T-cell (primary cell): Measurements from ENCODE around the gene RNF5. TPM values are rescaled to one million over a fixed set of nuclear protein-coding genes. Genes with fewer than 3 reads are reported as not detected.

Experiments
- ATAC-seq, 4 experiments: fragments of 200-7000 bp in 3 of 4; fragments of 150-1000 bp in 1 of 4; cut with Tn5 transposase; replicated peaks in 1 of 4; 1 replicate in 3 of 4; 2 replicates in 1 of 4; pipeline ENCODE4 v1.10.0; 2021; ENCODE audit warnings: moderate library complexity in 3 of 4, mild to moderate bottlenecking in 2 of 4, moderate number of reproducible peaks in 1 of 4
- CTCF ChIA-PET, 2 donors: fragments of 300-600 bp; sonication (Branson Sonifier 250); formaldehyde crosslinking; loops; one replicate each; lab custom pipeline; 2022; ENCODE audit warnings: antibody characterized with exemption in 2 of 2; lab: Charles Lee
- POLR2A ChIA-PET, 2 donors: fragments of 300-600 bp; sonication (Branson Sonifier 250); formaldehyde crosslinking; loops; one replicate each; lab custom pipeline; 2022; ENCODE audit warnings: antibody characterized with exemption in 2 of 2; lab: Charles Lee
- DNase-seq, 35 experiments: peaks; one replicate each; pipeline versions ENCODE4 v3.0.0 to v3.0.0-alpha.2; 2013 to 2023
- H3K27ac ChIP-seq: one replicate; pipeline ENCODE4 v1.5.1; 2013; ENCODE audit warnings: low read length
- H3K27me3 ChIP-seq, 2 experiments: replicated peaks in 1 of 2; 1 replicate in 1 of 2; 2 replicates in 1 of 2; pipeline versions ENCODE4 v1.6.1 to v1.7.0; 2013; ENCODE audit warnings: low read length in 1 of 2, mixed read lengths in 1 of 2; ENCODE audit not compliant: control insufficient read depth in 2 of 2, insufficient read depth in 2 of 2; ENCODE audit errors: extremely low read depth in 1 of 2
- H3K36me3 ChIP-seq, 2 donors: 1 replicate in 1 of 2; 2 replicates in 1 of 2; pipeline versions ENCODE4 v1.6.1 to v1.7.0; 2013; ENCODE audit warnings: low read length in 1 of 2; ENCODE audit not compliant: control insufficient read depth in 2 of 2, insufficient read depth in 1 of 2; ENCODE audit errors: extremely low read depth in 1 of 2
- H3K4me1 ChIP-seq, 2 experiments: 1 replicate in 1 of 2; 2 replicates in 1 of 2; pipeline versions ENCODE4 v1.6.1 to v1.7.0; 2013; ENCODE audit warnings: low read length in 2 of 2, mixed read lengths in 1 of 2; ENCODE audit not compliant: insufficient read depth in 2 of 2, control insufficient read depth in 1 of 2; ENCODE audit errors: extremely low read depth in 1 of 2
- H3K4me3 ChIP-seq, 2 donors: 1 replicate in 1 of 2; 2 replicates in 1 of 2; pipeline versions ENCODE4 v1.5.1 to v1.7.0; 2013; ENCODE audit warnings: mild to moderate bottlenecking in 2 of 2, low read length in 1 of 2, moderate library complexity in 1 of 2; ENCODE audit not compliant: control insufficient read depth in 1 of 2; ENCODE audit errors: extremely low read depth in 1 of 2
- H3K9me3 ChIP-seq: 2 replicates; pipeline ENCODE4 v1.7.0; 2013
- H3K27ac Mint-ChIP-seq, 2 donors: one replicate each; pipeline ENCODE4 v1.8.0; 2020 to 2021; ENCODE audit warnings: mild to moderate bottlenecking in 2 of 2, mixed read lengths in 2 of 2
- H3K27me3 Mint-ChIP-seq, 2 donors: one replicate each; pipeline ENCODE4 v1.8.0; 2021 to 2022; ENCODE audit warnings: mixed read lengths in 2 of 2
- H3K36me3 Mint-ChIP-seq: one replicate; pipeline ENCODE4 v1.8.0; 2021; ENCODE audit warnings: mixed read lengths
- H3K4me1 Mint-ChIP-seq, 3 donors: one replicate each; pipeline ENCODE4 v1.8.0; 2020 to 2022; ENCODE audit warnings: mixed read lengths in 3 of 3, mild to moderate bottlenecking in 1 of 3
- H3K4me3 Mint-ChIP-seq, 3 donors: one replicate each; pipeline ENCODE4 v1.8.0; 2020 to 2022; ENCODE audit warnings: mild to moderate bottlenecking in 3 of 3, mixed read lengths in 3 of 3, moderate library complexity in 3 of 3
- H3K9me3 Mint-ChIP-seq, 3 donors: one replicate each; pipeline ENCODE4 v1.8.0; 2020 to 2022; ENCODE audit warnings: mixed read lengths in 3 of 3
- WGBS: methylation state at CpG from one replicate; pipeline ENCODE4 v1.1.5; 2013; ENCODE audit warnings: missing lambda C conversion rate; ENCODE audit not compliant: insufficient coverage; 5-methylcytosine and 5-hydroxymethylcytosine counted together
- total RNA-seq, 35 experiments: library from RNA in 6 of 35; stranded (reverse) in 6 of 35; fragments of 120-200 nt in 1 of 35; gene quantifications; one replicate each; pipeline versions ENCODE4 v1.2.1 to v1.2.4 and lab custom pipeline; 2013 to 2026

Gene RNF5
- total RNA-seq, 5 donors from 2014 or later (not counting 1 experiment from before 2014, with no cell fraction given), result 23.6 to 49.3 (median 44.6) TPM

DNA sequence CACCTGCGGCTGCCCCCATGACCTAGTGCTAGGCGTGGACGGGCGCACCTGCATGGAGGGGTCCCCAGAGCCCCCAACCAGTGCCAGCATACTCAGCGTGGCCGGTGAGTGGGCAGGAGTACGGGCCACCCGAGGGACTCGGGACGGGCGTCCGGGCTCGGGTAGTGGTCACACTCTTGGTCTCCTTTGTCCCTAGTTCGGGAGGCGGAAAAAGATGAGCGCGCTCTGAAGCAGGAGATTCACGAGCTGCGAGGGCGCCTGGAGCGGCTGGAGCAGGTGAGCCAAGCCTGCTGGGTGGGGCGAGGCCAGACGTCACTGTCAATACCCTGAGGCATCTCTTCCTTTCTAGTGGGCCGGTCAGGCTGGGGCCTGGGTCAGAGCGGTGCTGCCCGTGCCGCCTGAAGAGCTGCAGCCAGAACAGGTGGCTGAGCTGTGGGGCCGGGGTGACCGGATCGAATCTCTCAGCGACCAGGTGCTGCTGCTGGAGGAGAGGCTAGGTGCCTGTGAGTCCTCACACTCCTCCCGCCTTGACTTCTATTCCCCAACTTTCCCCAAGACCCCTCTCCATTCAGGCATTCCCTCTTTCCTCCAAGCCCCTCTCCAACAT is 10.9 kb upstream of the RNF5 start:
- Mint-ChIP-seq H3K36me3 (peaks cover 44% of the 10 kb centered on the region), H3K4me3 (no peak overlapping the region), H3K27ac (no peak overlapping the region), H3K27me3 (no peaks in the 10 kb centered on the region), H3K9me3 (no peaks in the 10 kb centered on the region), H3K4me1 (peaks cover 4 to 10% (median 4%) of the 10 kb centered on the region in 3 donors)
- 97% methylated on average over 32 of the region's 32 CpGs for WGBS
- Histone ChIP-seq H3K9me3 (no peaks in the 10 kb centered on the region), H3K36me3 (peaks cover 3 to 43% of the 10 kb centered on the region in 2 donors), H3K27ac (no peak overlapping the region), H3K4me1 (no peaks in the 10 kb centered on the region), H3K27me3 (no peaks in the 10 kb centered on the region), H3K4me3 (no peak overlapping the region)
- ChIA-PET CTCF (no interaction called here), POLR2A (interaction anchor here in 1 of 2 donors (0.5 kb wide), 1 partner anchor 270 kb away, joined by 6 read pairs; the partner anchor contains the start of gene EHMT2)
- no peak for DNase-seq
- ATAC-seq, result no peak

GRCh38 chr6:32167761-32168262 is 10.4 kb upstream of the RNF5 start:
- no peak overlapping the region for H3K4me3 ChIP-seq
- peaks cover 3 to 40% of the 10 kb centered on the region in 2 donors for H3K36me3 ChIP-seq
- peaks cover under 1 to 4% of the 10 kb centered on the region in 2 experiments for H3K4me1 ChIP-seq
- H3K27me3 Mint-ChIP-seq, result no peaks in the 10 kb centered on the region
- H3K36me3 Mint-ChIP-seq, result peaks cover 44% of the 10 kb centered on the region
- no peak overlapping the region for H3K4me3 Mint-ChIP-seq
- 100% methylated on average over 3 of the region's 6 CpGs for WGBS
- no peak for DNase-seq
- ATAC-seq, result no peak
- H3K27ac Mint-ChIP-seq, result no peak overlapping the region
- H3K9me3 Mint-ChIP-seq, result no peaks in the 10 kb centered on the region
- H3K9me3 ChIP-seq, result no peaks in the 10 kb centered on the region
- no peak overlapping the region for H3K27ac ChIP-seq
- peaks cover 8 to 15% (median 8%) of the 10 kb centered on the region in 3 donors for H3K4me1 Mint-ChIP-seq
- ChIA-PET CTCF (no interaction called here), POLR2A (interaction anchor here in 1 of 2 donors (0.5 kb wide), 1 partner anchor 270 kb away, joined by 6 read pairs; the partner anchor contains the start of gene EHMT2)
- no peaks in the 10 kb centered on the region for H3K27me3 ChIP-seq

- peaks cover 6 to 10% of the 10 kb centered on the region in 2 experiments for H3K4me1 ChIP-seq
- H3K4me3 ChIP-seq, result no peak overlapping the region
- no peaks in the 10 kb centered on the region for H3K9me3 Mint-ChIP-seq
- 70% methylated on average over 1 of the region's 2 CpGs for WGBS
- ChIA-PET POLR2A (no interaction called here), CTCF (no interaction called here)
- no peaks in the 10 kb centered on the region for H3K9me3 ChIP-seq
- H3K36me3 ChIP-seq, result peaks cover 3 to 38% of the 10 kb centered on the region in 2 donors
- no peak for DNase-seq
- no peak overlapping the region for H3K4me3 Mint-ChIP-seq
- H3K27ac Mint-ChIP-seq, result no peak overlapping the region
- no peaks in the 10 kb centered on the region for H3K27me3 Mint-ChIP-seq
- no peak overlapping the region for H3K27ac ChIP-seq
- H3K27me3 ChIP-seq, result no peaks in the 10 kb centered on the region
- no peak for ATAC-seq
- H3K4me1 Mint-ChIP-seq, result peaks cover 13 to 20% (median 14%) of the 10 kb centered on the region in 3 donors
- peaks cover 40% of the 10 kb centered on the region for H3K36me3 Mint-ChIP-seq
These were observed 9.9 kb upstream of the RNF5 start for GRCh38 chr6:32168350-32168749.

DNA sequence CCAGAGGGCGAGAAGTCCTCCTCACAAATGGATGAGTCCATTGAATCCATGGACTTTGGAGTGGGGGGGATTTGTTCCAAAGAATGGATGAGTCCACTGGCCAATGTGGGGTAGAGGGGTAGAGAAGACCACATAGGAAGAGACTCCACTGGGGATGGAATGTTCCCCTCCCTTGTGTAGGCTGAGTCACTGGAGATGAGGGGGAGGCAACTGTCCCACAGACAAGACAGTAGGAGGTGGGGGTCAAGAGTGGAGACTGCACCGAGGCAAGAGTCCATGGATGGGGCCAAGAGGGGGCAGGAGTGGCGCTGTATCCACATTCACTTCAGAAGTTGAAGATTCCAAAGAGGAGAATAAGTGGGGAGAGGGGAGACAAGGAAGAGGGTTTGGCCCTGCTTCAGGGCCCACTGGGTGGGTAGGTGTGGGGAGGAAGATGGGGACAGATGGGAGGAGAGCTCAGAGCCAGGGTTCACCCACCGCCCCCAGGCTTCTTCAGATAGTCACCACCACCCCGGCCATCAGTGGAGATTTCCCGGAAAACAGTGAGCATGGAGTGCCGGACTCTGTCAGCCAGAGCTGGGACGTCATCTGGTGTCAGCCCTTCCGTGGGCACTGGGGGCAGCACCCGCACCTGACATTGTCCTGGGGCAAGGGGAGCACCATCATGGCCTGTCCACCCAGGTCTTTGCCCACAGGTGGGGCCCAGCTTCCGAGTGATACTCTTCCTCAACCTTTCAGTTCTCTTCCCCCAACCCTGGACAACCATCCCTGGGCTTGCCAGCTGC is 9.2 kb upstream of the RNF5 start:
- no peak overlapping the region for H3K27ac ChIP-seq
- no peak overlapping the region for H3K27ac Mint-ChIP-seq

DNA sequence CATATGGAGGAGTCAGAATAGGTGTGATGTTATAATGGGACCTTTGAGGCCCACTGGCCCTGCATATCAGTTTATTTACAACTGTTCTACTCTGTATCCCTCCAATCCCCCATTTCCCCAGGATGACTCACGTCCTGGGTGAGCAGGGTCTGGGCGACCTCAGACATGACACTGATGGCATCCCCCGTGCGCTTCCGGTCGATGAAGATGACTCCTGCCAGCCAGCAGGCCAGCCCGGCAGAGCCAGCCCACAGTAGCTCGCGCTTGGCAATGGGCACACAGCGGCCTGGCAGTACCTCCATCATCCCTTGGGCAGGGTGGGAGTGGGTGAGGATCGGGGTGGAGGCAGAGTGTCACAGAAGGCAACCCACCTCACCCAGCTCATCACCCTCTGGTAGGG is 7.9 kb upstream of the RNF5 start:
- H3K36me3 ChIP-seq, result peaks cover 3 to 38% of the 10 kb centered on the region in 2 donors
- no peaks in the 10 kb centered on the region for H3K27me3 ChIP-seq
- no peak for DNase-seq
- WGBS, result 95% methylated on average over 8 of the region's 11 CpGs
- H3K4me3 ChIP-seq, result no peak overlapping the region
- peaks cover 23 to 28% of the 10 kb centered on the region in 2 experiments for H3K4me1 ChIP-seq
- H3K9me3 ChIP-seq, result no peaks in the 10 kb centered on the region
- ChIA-PET CTCF (no interaction called here), POLR2A (no interaction called here)
- Mint-ChIP-seq H3K36me3 (peaks cover 36% of the 10 kb centered on the region), H3K27ac (no peak overlapping the region), H3K4me1 (peaks cover 33 to 40% (median 33%) of the 10 kb centered on the region in 3 donors), H3K4me3 (no peak overlapping the region), H3K27me3 (no peaks in the 10 kb centered on the region), H3K9me3 (no peaks in the 10 kb centered on the region)
- ATAC-seq, result no peak
- H3K27ac ChIP-seq, result no peak overlapping the region

More for the DNA sequence above, 9.2 kb upstream of the RNF5 start:
- peaks cover 13 to 16% of the 10 kb centered on the region in 2 experiments for H3K4me1 ChIP-seq
- Mint-ChIP-seq H3K36me3 (peaks cover 40% of the 10 kb centered on the region), H3K4me3 (no peak overlapping the region), H3K9me3 (no peaks in the 10 kb centered on the region), H3K4me1 (peaks cover 20 to 27% (median 20%) of the 10 kb centered on the region in 3 donors), H3K27me3 (no peaks in the 10 kb centered on the region)
- DNase-seq (no peak), ATAC-seq (no peak)
- no peaks in the 10 kb centered on the region for H3K27me3 ChIP-seq
- H3K4me3 ChIP-seq, result no peak overlapping the region
- H3K9me3 ChIP-seq, result no peaks in the 10 kb centered on the region
- H3K36me3 ChIP-seq, result peaks cover 3 to 38% of the 10 kb centered on the region in 2 donors
- POLR2A ChIA-PET, result no interaction called here
- WGBS, result 94% methylated on average over 8 of the region's 11 CpGs
- CTCF ChIA-PET, result no interaction called here

GRCh38 chr6:32171234-32171633 is 7.0 kb upstream of the RNF5 start:
- Histone ChIP-seq H3K27ac (no peak overlapping the region), H3K4me3 (no peak overlapping the region), H3K4me1 (peaks cover 30 to 31% of the 10 kb centered on the region in 2 experiments), H3K27me3 (no peaks in the 10 kb centered on the region), H3K36me3 (peaks cover 3 to 38% of the 10 kb centered on the region in 2 donors), H3K9me3 (no peaks in the 10 kb centered on the region)
- ChIA-PET POLR2A (no interaction called here), CTCF (no interaction called here)
- H3K9me3 Mint-ChIP-seq, result no peaks in the 10 kb centered on the region
- WGBS, result 98% methylated on average over 6 of the region's 6 CpGs
- peaks cover 38 to 46% (median 39%) of the 10 kb centered on the region in 3 donors for H3K4me1 Mint-ChIP-seq
- ATAC-seq (no peak), DNase-seq (no peak)
- H3K4me3 Mint-ChIP-seq, result peak overlapping the region in 1 of 3 donors; percentile 8
- no peaks in the 10 kb centered on the region for H3K27me3 Mint-ChIP-seq
- H3K36me3 Mint-ChIP-seq, result peaks cover 36% of the 10 kb centered on the region
- peak overlapping the region in 1 of 2 donors; percentile 72 for H3K27ac Mint-ChIP-seq
